ENCODE measurements around the gene CRK.
"Not testable (repeated sequence)": the region's sequence is repeated elsewhere in the genome, so short reads cannot be mapped to it uniquely, and the experiment has no call there.

CRK gene

GRCh38 chr17:1413281-1413791, 42.7 kb downstream of the CRK start:
- DNase-seq (ENCODE audit: insufficient read length, low spot score), result peak; percentile 61

GRCh38 chr17:1412185-1413110, 43.6 kb downstream of the CRK start:
- no peak for TF ChIP-seq POLR2A (IDR thresholded peaks at IDR 0.05; ENCODE audit: low read depth, low read length)
- FAIRE-seq (no peak), DNase-seq (ENCODE audit: insufficient read length, low spot score) (no peak)

More at GRCh38 chr17:1413281-1413791, 42.7 kb downstream of the CRK start:
- FAIRE-seq, result no peak
- TF ChIP-seq POLR2A (IDR thresholded peaks at IDR 0.05; ENCODE audit: low read depth, low read length), result no peak

DNA sequence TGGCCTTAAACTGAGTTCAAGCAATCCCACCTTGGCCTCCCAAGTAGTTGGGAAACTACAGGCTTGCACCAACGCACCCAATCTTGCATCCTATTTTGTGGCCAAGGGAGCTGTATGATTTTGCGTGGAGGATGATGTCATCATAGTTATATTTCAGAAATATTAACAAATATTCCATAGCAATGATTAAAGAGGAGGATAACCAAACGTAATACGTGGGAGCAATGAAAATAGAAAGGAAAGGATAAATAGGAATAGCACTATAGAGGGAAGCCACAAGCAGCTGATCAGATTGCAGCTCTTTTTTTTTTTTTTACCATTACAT, 53.8 kb downstream of the CRK start:
- FAIRE-seq (no peak), DNase-seq (ENCODE audit: insufficient read length, low spot score) (no peak)
- no peak for TF ChIP-seq POLR2A (IDR thresholded peaks at IDR 0.05; ENCODE audit: low read depth, low read length)

GRCh38 chr17:1399679-1400512, 56.1 kb downstream of the CRK start, which contains the start of gene YWHAE:
YWHAE (minus strand) TSS chr17:1400222; CDS start chr17:1400110, 112 bp downstream.
- peak; percentile 88 for TF ChIP-seq POLR2A (IDR thresholded peaks at IDR 0.05; ENCODE audit: low read depth, low read length)
- DNase-seq (ENCODE audit: insufficient read length, low spot score) (peak; percentile 97), FAIRE-seq (no peak)

DNA sequence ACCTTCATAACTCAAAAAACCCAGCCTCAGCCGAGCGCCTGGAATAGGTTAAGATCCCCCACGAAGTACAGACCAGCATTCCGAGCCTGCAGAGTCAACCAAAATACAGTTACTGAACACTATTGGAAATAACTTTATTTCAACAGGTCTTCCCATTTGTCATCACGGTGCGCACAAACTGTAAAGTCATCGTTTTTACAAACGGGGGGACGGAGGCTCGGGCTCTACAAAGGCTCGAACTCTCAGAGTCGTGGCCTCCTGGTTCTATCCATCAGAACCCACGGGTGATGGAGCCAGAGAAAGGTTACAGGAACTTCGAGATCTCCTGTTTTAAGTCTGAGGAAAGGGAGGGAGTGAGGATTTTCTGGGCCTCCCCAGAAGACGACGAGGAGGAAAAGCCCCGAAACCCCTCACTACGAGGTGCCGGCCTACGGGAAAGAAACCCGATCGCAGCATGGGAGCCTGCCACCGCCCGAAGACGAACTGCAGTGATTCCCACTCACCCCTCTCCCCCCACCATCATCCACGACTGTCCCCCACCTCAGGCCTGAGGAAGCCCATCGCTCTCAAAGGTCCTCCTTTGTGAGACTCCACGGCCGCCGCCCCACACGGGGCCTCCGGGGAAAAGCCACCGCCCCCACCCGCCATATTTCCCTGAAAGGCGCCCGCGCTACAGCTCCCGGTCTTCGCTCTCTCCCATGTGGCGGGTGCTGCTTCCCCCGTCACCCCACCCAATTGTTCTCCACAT, 56.9 kb downstream of the CRK start:
- TF ChIP-seq POLR2A (IDR thresholded peaks at IDR 0.05; ENCODE audit: low read depth, low read length), result no peak
- no peak for DNase-seq (ENCODE audit: insufficient read length, low spot score)
- FAIRE-seq, result no peak

DNA sequence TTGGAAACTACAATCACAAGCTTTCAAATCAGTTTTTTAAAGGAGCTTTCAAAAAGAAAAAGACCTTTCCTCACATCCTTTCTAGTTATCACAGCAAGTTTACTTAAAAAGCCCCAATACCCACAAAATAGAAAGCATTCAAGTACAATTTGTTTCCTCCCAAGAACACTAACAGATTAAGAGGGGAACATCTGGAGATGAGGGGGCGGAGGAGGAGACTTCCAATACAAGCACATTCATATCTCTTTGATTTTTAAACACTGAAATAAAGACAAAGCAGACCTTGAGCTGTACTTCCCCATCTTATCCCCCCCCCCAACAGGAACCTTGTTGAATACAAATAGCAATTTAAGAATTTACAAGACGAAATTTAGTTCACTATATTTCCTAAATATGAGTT, 58.0 kb downstream of the CRK start:
- DNase-seq (ENCODE audit: insufficient read length, low spot score), result no peak
- FAIRE-seq, result no peak
- no peak for TF ChIP-seq POLR2A (IDR thresholded peaks at IDR 0.05; ENCODE audit: low read depth, low read length)

DNA sequence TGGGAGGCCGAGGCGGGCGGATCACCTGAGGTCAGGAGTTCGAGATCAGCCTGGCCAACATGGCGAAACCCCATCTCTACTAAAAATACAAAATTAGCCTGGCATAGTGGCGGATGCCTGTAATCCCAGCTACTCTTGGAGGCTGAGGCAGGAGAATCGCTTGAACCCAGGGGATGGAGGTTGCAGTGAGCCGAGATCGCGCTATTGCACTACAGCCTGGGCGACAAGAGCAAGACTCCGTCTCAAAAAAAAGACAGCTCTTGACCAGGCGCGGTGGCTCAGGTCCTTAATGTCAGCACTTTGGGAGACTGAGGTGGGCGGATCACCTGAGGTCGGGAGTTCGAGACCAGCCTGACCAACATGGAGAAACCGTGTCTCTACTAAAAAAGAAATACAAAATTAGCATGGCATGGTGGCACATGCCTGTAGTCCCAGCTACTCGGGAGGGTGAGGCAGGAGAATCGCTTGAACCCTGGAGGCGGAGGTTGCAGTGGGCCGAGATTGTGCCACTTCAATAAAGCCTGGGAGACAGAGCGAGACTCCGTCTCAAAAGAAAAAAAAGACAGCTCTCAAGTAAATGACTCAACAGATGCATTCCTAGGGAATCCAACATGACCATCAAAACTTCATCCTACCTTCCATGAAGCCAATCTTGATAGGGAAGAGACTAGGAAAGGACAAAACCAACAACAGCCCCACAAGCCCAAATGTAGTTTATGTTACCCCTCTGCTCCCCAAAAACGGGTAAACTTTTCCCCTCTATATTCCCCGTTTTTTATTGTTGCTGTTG, 60.0 kb downstream of the CRK start:
- FAIRE-seq; DNase-seq (ENCODE audit: insufficient read length, low spot score): not testable (repeated sequence)

GRCh38 chr17:1391577-1391976, 64.5 kb downstream of the CRK start:
- FAIRE-seq (no peak), DNase-seq (ENCODE audit: insufficient read length, low spot score) (no peak)
- no peak for TF ChIP-seq POLR2A (IDR thresholded peaks at IDR 0.05; ENCODE audit: low read depth, low read length)

GRCh38 chr17:1390432-1391367, 65.3 kb downstream of the CRK start:
- no peak for FAIRE-seq
- TF ChIP-seq POLR2A (IDR thresholded peaks at IDR 0.05; ENCODE audit: low read depth, low read length), result no peak
- DNase-seq (ENCODE audit: insufficient read length, low spot score), result no peak

DNA sequence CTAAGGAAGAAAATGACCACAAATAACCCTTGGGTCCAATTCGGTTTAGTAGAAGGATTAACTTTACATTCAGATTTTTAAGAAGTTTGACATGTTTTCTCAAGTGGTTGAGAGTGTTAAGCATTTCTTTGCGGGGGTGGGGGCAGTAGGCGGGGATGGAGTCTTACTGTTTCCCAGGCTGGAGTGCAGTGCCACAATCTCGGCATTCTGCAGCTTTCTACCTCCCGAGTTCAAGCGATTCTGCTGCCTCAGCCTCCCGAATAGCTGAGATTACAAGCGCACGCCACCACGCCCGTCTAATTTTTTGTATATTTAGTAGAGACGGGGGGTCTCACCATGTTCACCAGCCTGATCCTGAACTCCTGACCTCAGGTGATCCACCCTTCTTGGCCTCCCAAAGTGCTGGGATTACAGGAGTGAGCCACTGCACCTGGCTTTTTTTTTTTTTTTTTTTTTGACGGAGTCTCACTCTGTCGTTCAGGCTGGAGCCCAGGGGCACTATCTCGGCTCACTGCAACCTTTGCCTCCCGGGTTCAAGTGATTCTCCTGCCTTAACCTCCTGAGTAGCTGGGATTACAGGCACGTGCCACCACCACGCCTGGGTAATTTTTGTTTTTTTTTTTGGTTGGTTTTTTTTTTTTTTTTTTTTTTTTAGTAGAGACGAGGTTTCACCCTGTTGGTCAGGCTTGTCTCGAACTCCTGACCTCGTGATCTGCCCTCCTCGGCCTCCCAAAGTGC, 68.4 kb downstream of the CRK start:
- FAIRE-seq; DNase-seq (ENCODE audit: insufficient read length, low spot score): not testable (repeated sequence)

DNA sequence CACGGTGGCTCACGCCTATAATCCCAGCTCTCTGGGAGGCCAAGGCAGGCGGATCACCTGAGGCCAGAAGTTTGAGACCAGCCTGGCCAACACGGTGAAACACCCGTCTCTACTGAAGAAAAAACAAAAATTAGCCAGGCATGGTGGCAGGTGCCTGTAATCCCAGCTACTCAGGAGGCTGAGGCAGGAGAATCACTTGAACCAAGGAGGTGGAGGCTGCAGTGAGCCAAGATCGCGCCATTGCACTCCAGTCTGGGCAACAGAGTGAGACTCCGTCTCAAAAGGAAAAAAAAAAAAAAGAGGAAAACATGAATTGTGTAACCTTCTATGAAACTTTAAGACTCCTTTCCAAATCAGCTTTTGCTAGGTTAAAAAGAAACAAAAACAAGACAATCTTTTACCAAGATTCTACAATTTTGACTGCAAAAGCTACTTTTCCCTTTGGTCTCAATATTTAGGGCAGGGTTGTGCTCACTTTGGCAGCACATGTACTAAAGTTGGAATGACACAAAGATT, 69.3 kb downstream of the CRK start:
- FAIRE-seq; DNase-seq (ENCODE audit: insufficient read length, low spot score): not testable (repeated sequence)
